B cell (primary cell): ENCODE measurements around the gene PRKCA.
"Not testable (repeated sequence)": the region's sequence is repeated elsewhere in the genome, so short reads cannot be mapped to it uniquely, and the experiment has no call there.

Source experiments
- CTCF ChIP-seq: fragments of 200-600 bp; IDR thresholded peaks from one replicate; pipeline ENCODE4 v1.8.0; 2022; ENCODE audit warnings: antibody characterized with exemption, mild to moderate bottlenecking
- EZH2 ChIP-seq: IDR thresholded peaks from 2 replicates; pipeline ENCODE4 v1.6.1; 2012; ENCODE audit warnings: borderline replicate concordance, low read depth, mild to moderate bottlenecking, moderate library complexity, low read length; ENCODE audit not compliant: insufficient read depth, poor library complexity, severe bottlenecking

- not testable (repeated sequence) for TF ChIP-seq CTCF, EZH2
Observed at GRCh38 chr17:66489576-66489975, 187.2 kb downstream of the PRKCA start.
